ENCODE results near the gene FMNL1. TPM values are rescaled to one million over a fixed set of nuclear protein-coding genes. Genes with fewer than 3 reads are reported as not detected.
"Not testable (repeated sequence)": the region's sequence is repeated elsewhere in the genome, so short reads cannot be mapped to it uniquely, and the experiment has no call there.

FMNL1 gene, protein sequence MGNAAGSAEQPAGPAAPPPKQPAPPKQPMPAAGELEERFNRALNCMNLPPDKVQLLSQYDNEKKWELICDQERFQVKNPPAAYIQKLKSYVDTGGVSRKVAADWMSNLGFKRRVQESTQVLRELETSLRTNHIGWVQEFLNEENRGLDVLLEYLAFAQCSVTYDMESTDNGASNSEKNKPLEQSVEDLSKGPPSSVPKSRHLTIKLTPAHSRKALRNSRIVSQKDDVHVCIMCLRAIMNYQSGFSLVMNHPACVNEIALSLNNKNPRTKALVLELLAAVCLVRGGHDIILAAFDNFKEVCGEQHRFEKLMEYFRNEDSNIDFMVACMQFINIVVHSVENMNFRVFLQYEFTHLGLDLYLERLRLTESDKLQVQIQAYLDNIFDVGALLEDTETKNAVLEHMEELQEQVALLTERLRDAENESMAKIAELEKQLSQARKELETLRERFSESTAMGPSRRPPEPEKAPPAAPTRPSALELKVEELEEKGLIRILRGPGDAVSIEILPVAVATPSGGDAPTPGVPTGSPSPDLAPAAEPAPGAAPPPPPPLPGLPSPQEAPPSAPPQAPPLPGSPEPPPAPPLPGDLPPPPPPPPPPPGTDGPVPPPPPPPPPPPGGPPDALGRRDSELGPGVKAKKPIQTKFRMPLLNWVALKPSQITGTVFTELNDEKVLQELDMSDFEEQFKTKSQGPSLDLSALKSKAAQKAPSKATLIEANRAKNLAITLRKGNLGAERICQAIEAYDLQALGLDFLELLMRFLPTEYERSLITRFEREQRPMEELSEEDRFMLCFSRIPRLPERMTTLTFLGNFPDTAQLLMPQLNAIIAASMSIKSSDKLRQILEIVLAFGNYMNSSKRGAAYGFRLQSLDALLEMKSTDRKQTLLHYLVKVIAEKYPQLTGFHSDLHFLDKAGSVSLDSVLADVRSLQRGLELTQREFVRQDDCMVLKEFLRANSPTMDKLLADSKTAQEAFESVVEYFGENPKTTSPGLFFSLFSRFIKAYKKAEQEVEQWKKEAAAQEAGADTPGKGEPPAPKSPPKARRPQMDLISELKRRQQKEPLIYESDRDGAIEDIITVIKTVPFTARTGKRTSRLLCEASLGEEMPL
- 30.7 TPM for total RNA-seq

DNA sequence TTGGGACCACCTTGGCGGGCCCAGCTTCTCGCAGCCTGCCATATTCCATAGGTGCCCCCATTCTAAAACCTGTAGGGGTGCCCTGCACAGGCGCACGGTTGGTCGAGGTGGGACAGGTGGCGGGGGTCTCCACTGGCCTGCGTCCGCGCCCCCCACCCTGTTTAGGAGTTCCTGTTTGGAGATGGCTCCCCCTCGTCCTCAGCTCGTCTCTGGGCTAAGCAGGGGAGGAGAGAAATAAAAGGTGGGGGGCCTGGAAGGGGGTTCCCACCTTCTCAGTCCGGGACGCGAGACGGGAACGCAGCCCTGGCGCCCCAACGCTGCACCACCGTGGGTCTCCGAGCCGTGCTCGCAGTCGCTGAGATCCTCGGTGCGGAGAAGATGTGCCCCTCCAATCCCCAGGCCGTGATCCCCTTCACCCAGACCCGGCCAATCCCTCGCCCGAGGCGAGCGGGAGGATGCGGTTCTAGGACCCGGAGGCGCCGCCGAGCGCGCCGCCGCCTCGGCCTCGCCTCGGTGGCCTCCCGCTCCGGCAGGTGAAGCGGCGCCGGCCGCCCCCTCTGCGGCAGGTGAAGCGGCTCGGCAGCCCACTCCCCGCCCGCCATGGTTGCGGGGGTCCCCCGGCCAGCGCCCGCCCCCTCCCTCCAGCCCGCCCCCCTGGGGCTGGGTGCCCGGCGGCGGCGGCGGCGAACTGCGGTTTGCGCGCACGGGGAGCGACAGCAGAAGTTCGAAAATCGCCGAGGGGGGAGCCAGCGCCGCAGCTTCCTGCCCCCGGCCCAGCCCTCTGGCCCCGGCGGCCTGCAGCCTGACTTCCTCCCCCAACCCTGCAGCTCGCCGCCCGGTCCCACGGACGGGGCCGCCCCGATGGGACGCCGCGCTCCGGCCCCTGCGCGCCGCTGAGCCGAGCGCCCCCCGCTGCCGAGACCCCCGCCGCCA is at the start of gene FMNL1:
Gene FMNL1 (plus strand): TSS at position 805 of the 933 bp plus-strand sequence. CDS start 240 bp downstream, outside the sequence.
- peak; percentile 28 for DNase-seq (ENCODE audit: low spot score)

DNA sequence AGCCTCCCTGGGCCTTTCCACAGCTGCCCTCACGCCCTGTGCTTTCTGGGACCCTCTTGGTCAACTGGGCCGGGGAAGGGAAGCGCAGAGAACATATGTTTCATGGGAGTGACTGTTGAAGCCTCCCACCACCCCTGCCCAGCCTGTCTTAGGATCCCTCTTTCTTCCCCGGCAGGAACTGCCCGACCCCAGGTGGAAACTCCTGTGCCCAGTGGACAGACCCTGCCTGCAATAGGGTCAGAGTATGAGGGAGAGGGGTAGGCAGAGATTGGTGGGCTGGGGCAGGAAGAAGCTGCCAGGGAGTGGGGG is 49.5 kb upstream of the FMNL1 start:
- DNase-seq (ENCODE audit: low spot score): no peak

DNA sequence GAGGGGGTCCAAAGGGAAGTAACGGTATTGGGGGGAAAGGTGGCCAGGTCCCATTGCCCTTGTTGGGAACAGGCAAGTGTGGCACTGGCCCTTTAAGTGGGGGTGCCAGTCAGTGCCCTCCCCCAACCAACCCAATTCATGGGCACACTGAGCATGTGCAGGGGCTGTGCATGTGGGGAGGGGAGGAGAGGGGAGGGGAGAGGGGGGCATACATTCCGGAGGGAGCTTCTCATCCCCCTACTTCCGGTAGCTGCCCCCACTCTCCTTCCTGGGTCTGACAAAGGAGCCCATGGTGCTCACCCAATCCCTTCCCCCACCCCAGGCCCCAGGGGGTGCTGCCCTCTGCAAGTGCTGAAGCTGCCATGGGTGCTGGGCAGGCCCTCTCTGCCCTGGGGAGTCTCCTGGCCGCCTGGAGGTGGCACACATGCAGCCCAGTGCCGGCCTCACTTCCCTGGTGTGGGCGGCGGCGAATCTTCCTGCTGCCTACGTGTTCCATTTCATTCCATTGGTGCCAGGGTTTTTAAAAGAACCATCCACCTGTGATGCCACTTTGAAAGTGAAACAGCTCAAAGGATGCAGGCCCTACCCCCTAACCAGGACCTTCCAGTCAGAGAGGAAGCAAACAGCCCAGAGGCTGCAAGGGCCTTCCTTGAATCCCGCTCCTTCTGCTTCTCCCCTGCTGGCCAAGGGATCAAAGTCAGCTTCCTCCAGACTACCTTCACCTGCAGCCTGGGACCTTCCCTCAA is 49.0 kb upstream of the FMNL1 start:
- peak; percentile 66 for DNase-seq (ENCODE audit: low spot score)

DNA sequence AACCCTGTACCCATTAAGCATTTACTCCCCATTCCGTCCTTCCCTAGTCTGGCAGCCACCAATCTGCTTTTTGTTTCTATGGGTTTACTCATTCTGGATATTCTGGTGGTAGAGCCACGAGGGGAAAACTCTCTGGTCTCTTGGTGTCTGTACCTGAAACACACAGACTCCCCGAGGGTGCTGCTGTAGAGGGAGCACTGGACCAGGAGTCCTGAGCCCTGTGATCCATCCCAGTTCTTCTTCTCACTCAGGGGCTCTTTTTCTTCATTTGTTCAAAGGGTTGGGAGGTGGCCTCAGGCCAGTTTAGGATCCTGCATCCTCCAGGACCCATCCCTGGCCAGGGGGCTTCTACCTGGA is 45.9 kb upstream of the FMNL1 start:
- DNase-seq (ENCODE audit: low spot score): no peak

DNA sequence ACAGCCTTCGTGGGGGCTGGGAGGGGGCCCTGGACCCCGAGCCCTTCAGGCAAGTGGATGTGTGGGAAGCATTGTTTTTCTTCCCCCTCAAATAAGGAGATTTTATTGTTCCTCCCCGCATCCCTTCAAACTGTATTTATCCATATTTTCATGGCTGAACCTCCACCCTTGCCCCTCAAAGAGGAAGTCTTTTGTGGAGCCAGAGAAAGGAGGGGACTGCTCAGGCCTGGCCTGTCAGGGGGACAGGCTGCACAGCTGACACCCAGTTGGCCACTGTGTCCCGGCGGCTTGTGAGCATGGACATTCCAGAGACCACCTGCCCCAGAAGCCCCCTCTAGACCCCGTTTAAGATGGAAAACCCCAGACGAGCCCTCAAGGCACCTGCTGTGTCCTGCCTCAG is 44.1 kb upstream of the FMNL1 start:
- no peak for DNase-seq (ENCODE audit: low spot score)

- no peak for DNase-seq (ENCODE audit: low spot score)
Measured at GRCh38 chr17:45184144-45184543, 37.5 kb upstream of the FMNL1 start.

DNA sequence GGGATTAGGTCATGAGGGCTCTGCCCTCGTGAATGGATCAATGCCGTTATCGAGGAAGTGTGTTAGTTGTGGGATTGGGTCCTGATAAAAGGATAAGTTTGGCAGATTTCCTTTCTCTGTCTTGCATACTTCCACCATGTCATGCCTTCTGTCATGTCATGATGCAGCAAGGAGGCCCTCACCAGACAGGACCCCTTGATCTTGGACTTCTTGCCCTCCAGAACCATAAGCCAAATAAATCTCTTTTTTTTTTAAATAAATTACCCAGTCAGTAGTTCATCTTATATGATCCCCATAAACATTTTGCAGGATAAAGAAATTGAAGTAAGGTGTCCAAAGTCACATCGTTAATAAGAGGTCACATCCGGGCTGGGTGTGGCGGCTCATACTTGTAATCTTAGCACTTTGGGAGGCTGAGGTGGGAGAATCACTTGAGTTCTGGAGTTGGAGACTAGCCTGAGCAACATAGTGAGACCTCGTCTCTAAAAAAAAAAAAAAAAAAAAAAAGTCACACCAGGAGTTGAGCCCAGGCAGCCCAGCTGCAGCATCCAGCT is 34.8 kb upstream of the FMNL1 start:
- DNase-seq (ENCODE audit: low spot score): no peak

DNA sequence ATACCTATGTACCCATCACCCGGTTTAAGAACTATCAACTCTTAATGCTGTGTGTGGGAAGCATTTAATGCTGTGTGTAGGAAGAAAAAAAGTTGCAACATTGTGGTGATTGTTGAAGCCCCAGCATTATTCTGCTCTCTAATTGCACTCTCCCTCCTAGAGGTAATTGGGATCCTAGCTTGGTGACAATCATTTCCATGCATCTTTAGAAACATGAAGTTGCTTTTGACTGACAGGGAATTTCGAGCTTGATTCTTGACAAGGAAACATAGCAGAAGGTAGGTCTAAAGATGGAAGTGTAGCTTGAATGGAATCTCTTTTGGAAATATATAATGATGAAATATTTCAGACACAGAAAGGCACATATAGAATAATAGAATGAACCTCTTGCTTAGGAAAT is 32.7 kb upstream of the FMNL1 start:
- no peak for DNase-seq (ENCODE audit: low spot score)

DNA sequence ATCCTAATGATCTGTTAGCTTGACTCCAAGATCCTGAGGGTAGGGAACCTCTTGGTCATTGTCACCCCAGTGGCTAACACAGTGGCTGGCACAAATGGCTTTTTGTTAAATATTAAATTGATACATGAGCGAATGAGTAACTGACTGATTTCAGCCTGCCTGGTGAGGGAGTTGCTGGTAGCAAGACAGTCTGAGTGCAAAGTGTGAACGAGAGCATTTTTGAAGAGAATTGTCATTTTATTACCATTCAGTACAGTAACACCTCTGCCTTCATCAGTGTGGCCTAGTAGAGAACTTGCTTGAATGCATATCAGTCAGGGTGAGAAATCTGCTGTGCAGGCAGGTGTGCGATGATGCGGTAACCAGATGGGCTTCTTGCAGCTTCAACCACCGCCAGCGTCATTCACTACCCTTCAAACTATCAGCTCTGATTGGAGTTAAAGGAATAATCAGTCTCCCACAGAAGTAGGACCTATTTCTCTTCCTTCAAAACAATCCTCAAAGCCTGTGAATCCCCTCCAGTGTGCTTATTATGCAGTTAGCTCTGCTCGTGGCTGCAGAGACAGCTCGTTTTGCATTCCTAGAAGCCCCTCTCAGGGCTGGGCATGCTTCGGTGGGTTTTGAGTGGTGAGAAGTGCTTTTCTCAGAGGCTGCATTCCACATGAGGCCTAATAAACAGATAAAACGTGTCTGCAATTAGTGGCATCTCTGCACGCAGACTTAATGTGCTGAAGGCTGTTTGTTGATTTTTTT is 31.0 kb upstream of the FMNL1 start:
- DNase-seq (ENCODE audit: low spot score): peak; percentile 32

DNA sequence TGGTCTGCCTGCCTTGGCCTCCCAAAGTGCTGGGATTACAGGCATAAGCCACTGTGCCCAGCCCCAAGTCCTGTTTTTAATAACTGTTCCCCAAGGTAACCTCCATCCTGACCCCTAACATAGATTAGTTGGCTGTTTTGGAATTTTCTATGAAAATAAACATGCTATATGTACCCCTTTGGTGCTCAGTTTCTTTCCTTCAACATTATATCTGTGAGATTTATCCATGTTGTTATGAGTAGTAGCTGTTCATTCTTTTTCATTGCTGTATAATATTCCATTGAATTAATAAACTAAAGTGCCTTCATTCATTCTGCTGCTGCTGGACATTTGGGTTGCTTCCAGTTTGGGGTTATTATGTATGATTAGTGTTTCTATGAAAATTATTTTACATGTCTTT is 26.3 kb upstream of the FMNL1 start:
- no peak for DNase-seq (ENCODE audit: low spot score)

GRCh38 chr17:45197108-45197507 is 24.6 kb upstream of the FMNL1 start:
- DNase-seq (ENCODE audit: low spot score): no peak

- DNase-seq (ENCODE audit: low spot score): peak; percentile 89
Measured at GRCh38 chr17:45197555-45198334, 23.9 kb upstream of the FMNL1 start.

DNA sequence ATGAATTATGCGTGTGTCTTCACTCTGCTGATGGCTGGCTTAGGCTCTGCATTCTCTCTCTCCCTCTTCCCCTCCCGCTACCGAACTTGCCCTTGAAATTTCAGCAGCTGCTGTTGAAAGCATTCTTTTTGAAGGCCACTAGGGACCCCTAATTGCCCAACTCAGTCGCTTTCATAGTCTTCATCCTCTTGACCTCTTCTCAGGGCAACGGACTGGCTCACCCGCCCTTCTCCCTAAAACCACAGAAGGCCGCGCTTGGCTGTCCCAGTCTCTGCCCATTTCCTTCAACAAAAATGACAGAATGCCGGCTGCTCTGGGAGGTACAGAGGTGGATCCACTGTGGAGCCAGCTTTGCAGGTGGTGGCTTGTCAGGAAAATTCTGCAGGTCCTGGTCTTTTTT is 21.0 kb upstream of the FMNL1 start:
- no peak for DNase-seq (ENCODE audit: low spot score)

DNA sequence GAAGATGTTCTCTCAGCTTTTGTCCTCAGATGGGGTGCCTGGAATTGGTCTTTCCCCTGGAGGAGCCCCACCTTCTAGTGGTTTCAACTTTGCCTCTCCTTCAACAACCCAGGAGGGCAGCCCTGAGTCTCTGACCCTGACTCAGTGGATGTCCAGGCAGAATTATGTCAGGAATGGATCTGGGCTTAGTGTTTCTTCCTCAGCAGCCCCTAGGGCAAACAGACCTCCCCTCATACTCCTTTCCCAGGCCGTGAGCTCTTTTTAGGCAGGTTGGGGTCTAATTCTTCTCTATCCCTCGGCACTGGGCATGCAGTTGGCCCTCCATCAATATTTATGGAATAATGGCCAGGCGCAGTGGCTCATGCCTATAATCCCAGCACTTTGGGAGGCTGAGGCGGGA is 20.2 kb upstream of the FMNL1 start:
- DNase-seq (ENCODE audit: low spot score): no peak

- DNase-seq (ENCODE audit: low spot score): not testable (repeated sequence)
Measured at GRCh38 chr17:45201880-45202279, 19.8 kb upstream of the FMNL1 start.

GRCh38 chr17:45218895-45219661 is 2.6 kb upstream of the FMNL1 start:
- DNase-seq (ENCODE audit: low spot score): peak; percentile 88

- no peak for DNase-seq (ENCODE audit: low spot score)
Measured at GRCh38 chr17:45220079-45220478, 1.6 kb upstream of the FMNL1 start.

- no peak for DNase-seq (ENCODE audit: low spot score)
Measured at GRCh38 chr17:45222014-45222288, 266 bp downstream of the FMNL1 start.

Measured in mucosa of gallbladder (tissue), 1 donor.